K562 (cell line): ENCODE measurements around the gene CROCC2. TPM values are rescaled to one million over a fixed set of nuclear protein-coding genes. Genes with fewer than 3 reads are reported as not detected.

Source experiments
- ATAC-seq: fragments of 200-7000 bp; cut with Tn5 transposase; 3 replicates; pipeline ENCODE4 v1.9.1; 2020; ENCODE audit warnings: moderate library complexity
- BruUV-seq: library from RNA; stranded (reverse); fragments of 400-500 nt; replicated peaks from 2 replicates; lab custom pipeline; 2021; lab: Mats Ljungman, UMichigan
- CTCF ChIA-PET: fragments of 300-600 bp; formaldehyde crosslinking; extraction: SDS; loops from one replicate; lab custom pipeline; 2021; ENCODE audit warnings: low intra/inter-chr PET ratio; lab: Yijun Ruan, JAX
- POLR2A ChIA-PET: fragments of 300-600, 350-650 bp; sonication (Branson Sonifier 250); formaldehyde crosslinking; extraction: SDS; loops from one replicate; lab custom pipeline; 2021; ENCODE audit warnings: antibody characterized with exemption, inconsistent platforms; lab: Yijun Ruan, JAX
- DNase-seq, 4 experiments: peaks; one replicate each; pipeline versions ENCODE4 v3.0.0 to v3.0.0-alpha.2; 2011 to 2018; ENCODE audit warnings: low spot score in 3 of 4, mixed read lengths in 3 of 4; ENCODE audit errors: extremely low read depth in 1 of 4
- FAIRE-seq: peaks from 2 replicates; lab custom pipeline; 2011; peaks lifted over from hg19 to GRCh38; lab: Jason Lieb, UNC
- H2AFZ ChIP-seq: 2 replicates; pipeline ENCODE4 v1.6.0; 2011; ENCODE audit warnings: low read depth, low read length, control low read depth, inconsistent platforms
- H3K27ac ChIP-seq: fragments of 200-600 bp; 3 replicates; pipeline ENCODE4 v1.8.0; 2011; ENCODE audit warnings: low read depth, mild to moderate bottlenecking, control low read depth, inconsistent platforms, low read length, moderate library complexity, mixed read lengths; ENCODE audit errors: extremely low read depth
- H3K27me3 ChIP-seq, 2 experiments: fragments of 300-600 bp in 1 of 2; 2 replicates in 1 of 2; 3 replicates in 1 of 2; pipeline versions ENCODE4 v1.6.0 to v1.8.0; 2011; ENCODE audit warnings: inconsistent platforms in 2 of 2, low read length in 2 of 2, mild to moderate bottlenecking in 1 of 2, mixed read lengths in 1 of 2, moderate library complexity in 1 of 2; ENCODE audit not compliant: control insufficient read depth in 2 of 2, insufficient read depth in 2 of 2
- H3K36me3 ChIP-seq: fragments of 300-600 bp; 3 replicates; pipeline ENCODE4 v1.8.0; 2011; ENCODE audit warnings: mild to moderate bottlenecking, low read length, inconsistent platforms; ENCODE audit not compliant: control insufficient read depth, insufficient read depth
- H3K4me1 ChIP-seq, 2 experiments: fragments of 200-600 bp in 1 of 2; replicated peaks in 1 of 2; 2 replicates in 1 of 2; 3 replicates in 1 of 2; pipeline versions ENCODE4 v1.5.1 to v1.8.0; 2011; ENCODE audit warnings: inconsistent platforms in 2 of 2, low read length in 2 of 2, mild to moderate bottlenecking in 1 of 2, mixed read lengths in 1 of 2, moderate library complexity in 1 of 2; ENCODE audit not compliant: control insufficient read depth in 2 of 2, insufficient read depth in 2 of 2
- H3K4me2 ChIP-seq: 2 replicates; pipeline ENCODE4 v1.6.1; 2011; ENCODE audit warnings: low read length, control low read depth, inconsistent platforms, mixed read lengths; ENCODE audit not compliant: insufficient read depth
- H3K4me3 ChIP-seq: fragments of 200-600 bp; sonication (generic), shearing (Covaris generic); 2 replicates; pipeline ENCODE4 v1.5.1; 2016; ENCODE audit warnings: control low read depth, inconsistent platforms
- H3K79me2 ChIP-seq: fragments of 200-600 bp; 3 replicates; pipeline ENCODE4 v1.8.0; 2011; ENCODE audit warnings: low read length, inconsistent platforms; ENCODE audit not compliant: control insufficient read depth, insufficient read depth
- H3K9ac ChIP-seq, 2 experiments: 2 replicates each; pipeline versions ENCODE4 v1.6.0 to v1.6.1; 2011; ENCODE audit warnings: low read depth in 2 of 2, low read length in 2 of 2, control low read depth in 1 of 2, inconsistent platforms in 1 of 2, mild to moderate bottlenecking in 1 of 2, mixed read lengths in 1 of 2; ENCODE audit not compliant: insufficient read depth in 1 of 2
- H3K9me1 ChIP-seq: one replicate; pipeline ENCODE4 v1.6.0; 2011; ENCODE audit warnings: inconsistent platforms, mild to moderate bottlenecking, low read length, moderate library complexity; ENCODE audit not compliant: control insufficient read depth, insufficient read depth
- H3K9me3 ChIP-seq: replicated peaks from 2 replicates; pipeline ENCODE4 v1.5.1; 2011; ENCODE audit warnings: low read depth, low read length, inconsistent platforms; ENCODE audit not compliant: control insufficient read depth, insufficient read depth
- H4K20me1 ChIP-seq: replicated peaks from 2 replicates; pipeline ENCODE4 v1.6.1; 2011; ENCODE audit warnings: low read length, inconsistent platforms, mixed read lengths; ENCODE audit not compliant: control insufficient read depth, insufficient read depth
- ARID1B ChIP-seq: fragments of 450-650 bp; IDR thresholded peaks from 2 replicates; pipeline ENCODE4 v1.6.1; 2016; ENCODE audit warnings: antibody characterized with exemption, mild to moderate bottlenecking, inconsistent platforms
- JUND ChIP-seq, 2 experiments: IDR thresholded peaks; 2 replicates in 1 of 2; 3 replicates in 1 of 2; pipeline ENCODE4 v1.6.1; 2011; ENCODE audit warnings: borderline replicate concordance in 2 of 2, low read depth in 2 of 2, low read length in 2 of 2, improper control_type of control experiment in 1 of 2, missing biosample characterization in 1 of 2, missing genetic modification characterization in 1 of 2, missing genetic modification reagents in 1 of 2
- MCM2 ChIP-seq: fragments of 450-650 bp; IDR thresholded peaks from 2 replicates; pipeline ENCODE4 v1.6.1; 2017; ENCODE audit warnings: low read depth, mild to moderate bottlenecking
- TFAP4 ChIP-seq: sonication (generic); formaldehyde crosslinking; IDR thresholded peaks from 2 replicates; pipeline ENCODE4 v1.8.0; 2022; ENCODE audit warnings: missing genetic modification reagents, mild to moderate bottlenecking, moderate library complexity, borderline replicate concordance
- ZBTB11 ChIP-seq, 3 experiments: fragments of 200-800 bp in 1 of 3; fragments of 250-450 bp in 1 of 3; fragments of 450-650 bp in 1 of 3; sonication (Bioruptor Pico) in 1 of 3; sonication (Bioruptor generic) in 1 of 3; formaldehyde crosslinking in 1 of 3; IDR thresholded peaks; 2 replicates each; pipeline versions ENCODE4 v1.6.1 to v1.8.0; 2016 to 2022; ENCODE audit warnings: mild to moderate bottlenecking in 2 of 3, missing genetic modification characterization in 2 of 3, missing compliant biosample characterization in 1 of 3, moderate library complexity in 1 of 3
- ZNF75A ChIP-seq: fragments of 450-650 bp; formaldehyde crosslinking; IDR thresholded peaks from 2 replicates; pipeline ENCODE4 v1.4.0; 2020; ENCODE audit warnings: mild to moderate bottlenecking
- WGBS: fragments of 100-300 bp; shearing (Covaris generic); methylation state at CpG from one replicate; pipeline ENCODE4 v1.1.6; 2016; ENCODE audit warnings: low coverage, mixed read lengths; ENCODE audit not compliant: insufficient coverage; ENCODE audit errors: missing lambda C conversion rate; 5-methylcytosine and 5-hydroxymethylcytosine counted together
- in situ Hi-C: fragments of 300-500 bp; cut with MboI; formaldehyde crosslinking; loops from 4 replicates; pipeline ENCODE4 v1.15.0; 2018; ENCODE audit warnings: inconsistent platforms, mixed read lengths
- intact Hi-C: fragments of 100-400 bp; cut with micrococcal nuclease; formaldehyde crosslinking; loops from 2 replicates; pipeline ENCODE4 v1.14.2; 2022
- polyA plus RNA-seq, 8 experiments: library from polyadenylated mRNA; depleted of rRNA in 4 of 8; stranded (reverse) in 5 of 8; unstranded in 3 of 8; fragments of >200 nt; fragmentation: Nextera tagmentation in 2 of 8; fragmentation: Illumina TruSeq in 1 of 8; extraction: Ambion mirVana in 2 of 8; extraction: Trizol in 1 of 8; gene quantifications; 2 replicates each; pipeline versions ENCODE4 v1.2.1 to v1.2.3, GENCODE V29; 2011 to 2014; ENCODE audit warnings: inconsistent platforms in 1 of 8, missing spikeins in 1 of 8
- total RNA-seq, 7 experiments: library from RNA; depleted of rRNA in 6 of 7; stranded (reverse); fragments of >200 nt in 6 of 7; fragmentation: Illumina TruSeq in 2 of 7; extraction: Trizol in 2 of 7; gene quantifications; 2 replicates each; pipeline versions ENCODE4 v1.2.1 to v1.2.3, GENCODE V29; 2011 to 2021; ENCODE audit warnings: low replicate concordance in 1 of 7

CROCC2 gene
- total and polyA plus RNA-seq, 9 of the 15 experiments (the other 6 are each of a cell fraction or from before 2014, with no cell fraction given): not detected

- TF ChIP-seq JUND (IDR thresholded peaks at IDR 0.05; ENCODE audit: borderline replicate concordance, low read depth, low read length) (peak; percentile 34; the same call in 1 of the 2 replicates), JUND (tag; IDR thresholded peaks at IDR 0.05; ENCODE audit: borderline replicate concordance, low read depth, low read length) (no peak), MCM2 (no peak), ARID1B (0 out of 2 replicates have a peak, but pooled peaks have one; percentile 11)
These were observed 85.5 kb downstream of the CROCC2 start (continued) for GRCh38 chr2:240991378-240992263.

DNA sequence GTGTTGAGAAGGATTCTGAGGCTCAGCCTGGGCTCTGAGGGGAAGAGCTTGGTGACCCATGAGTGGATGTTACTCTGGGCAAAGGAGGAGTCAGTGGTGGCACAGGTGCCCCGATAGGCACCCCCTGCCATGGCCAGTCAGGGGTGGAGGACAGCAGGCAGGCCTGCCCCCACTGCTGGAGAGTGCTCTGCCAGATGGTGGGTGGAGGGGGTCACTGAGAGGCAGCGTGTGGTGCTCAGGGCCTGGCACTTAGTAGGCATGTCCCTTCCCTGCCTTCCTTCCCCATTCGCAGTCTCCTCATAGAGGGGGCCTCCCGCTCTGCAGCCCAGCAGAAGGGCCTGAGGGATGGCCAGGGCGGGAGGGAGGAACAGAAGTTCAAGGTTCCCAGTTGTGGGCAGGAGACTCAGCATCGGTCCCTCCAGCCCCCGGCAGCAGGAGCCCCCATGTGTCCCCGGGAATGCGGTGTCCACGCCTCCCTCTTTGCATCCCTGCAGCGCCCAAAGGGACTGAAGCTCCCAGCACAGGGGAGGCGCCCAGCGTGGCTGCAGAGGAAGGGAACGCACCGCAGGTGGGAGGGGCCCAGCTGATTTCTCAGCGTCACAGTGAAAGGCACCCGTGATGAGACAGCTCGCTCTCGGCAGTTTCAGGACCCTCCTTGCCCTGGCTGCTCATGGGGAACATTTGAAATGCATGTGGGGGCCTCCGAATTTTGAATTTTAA, 86.6 kb downstream of the CROCC2 start:
- Histone ChIP-seq H3K27ac (no peak overlapping the region), H3K9me1 (no peaks in the 10 kb centered on the region), H3K79me2 (no peaks in the 10 kb centered on the region), H4K20me1 (peaks cover 11% of the 10 kb centered on the region; the same call in 1 of the 2 replicates), H3K9me3 (no peaks in the 10 kb centered on the region), H2AFZ (no peak overlapping the region), H3K36me3 (no peaks in the 10 kb centered on the region)
- in situ Hi-C loops: no loop called here
- POLR2A ChIA-PET: no interaction called here
- ATAC-seq (peak; percentile 18; the same call in 1 of the 3 replicates), FAIRE-seq (no peak)
- WGBS: 4% methylated on average over 9 of the region's 20 CpGs
- TF ChIP-seq TFAP4 (CRISPR knock-in tag): peak; percentile 70
- TF ChIP-seq ZBTB11 (CRISPR knock-in tag; IDR thresholded peaks at IDR 0.05): peak in 1 of 3 experiments; percentile 56; a peak in 1 of 6 replicates
- TF ChIP-seq ZNF75A (CRISPR knock-in tag): no peak
- TF ChIP-seq, all 486 proteins: peak for 2
- no TSS peak for BruUV-seq
- Histone ChIP-seq H3K4me3 (no peak overlapping the region), H3K27me3 (peaks cover 0 to 47% of the 10 kb centered on the region in 2 experiments; a peak in 2 of 5 replicates), H3K4me2 (no peak overlapping the region), H3K9ac (no peak overlapping the region), H3K4me1 (peaks cover 0 to 20% of the 10 kb centered on the region in 2 experiments; a peak in 2 of 5 replicates)
- DNase-seq: peak in 1 of 4 experiments; percentile 20
- intact Hi-C loops: no loop called here
- CTCF ChIA-PET: no interaction called here
